ENCODE data around the gene CDH13.

The CDH13 gene

GRCh38 chr16:83682116-83682867 lies 1055.5 kb downstream of the CDH13 start:
- peak; percentile 82 for DNase-seq (ENCODE audit: low spot score)

GRCh38 chr16:83682868-83683235 lies 1056.1 kb downstream of the CDH13 start:
- DNase-seq (ENCODE audit: low spot score) = peak; percentile 84

GRCh38 chr16:83685615-83686165 lies 1058.9 kb downstream of the CDH13 start:
- no peak for DNase-seq (ENCODE audit: low spot score)

GRCh38 chr16:83686726-83687125 lies 1060.0 kb downstream of the CDH13 start:
- DNase-seq (ENCODE audit: low spot score) = no peak

- DNase-seq (ENCODE audit: low spot score) = peak; percentile 98
Observed at GRCh38 chr16:83689385-83689831, 1062.6 kb downstream of the CDH13 start.

GRCh38 chr16:83692224-83692623 lies 1065.5 kb downstream of the CDH13 start:
- no peak for DNase-seq (ENCODE audit: low spot score)

- no peak for DNase-seq (ENCODE audit: low spot score)
Observed at GRCh38 chr16:83698964-83699363, 1072.2 kb downstream of the CDH13 start.

- no peak for DNase-seq (ENCODE audit: low spot score)
Observed at GRCh38 chr16:83699817-83700216, 1073.0 kb downstream of the CDH13 start.

- no peak for DNase-seq (ENCODE audit: low spot score)
Observed at GRCh38 chr16:83700918-83701317, 1074.1 kb downstream of the CDH13 start.

- peak; percentile 58 for DNase-seq (ENCODE audit: low spot score)
Observed at GRCh38 chr16:83701494-83701893, 1074.7 kb downstream of the CDH13 start.

- peak; percentile 76 for DNase-seq (ENCODE audit: low spot score)
Observed at GRCh38 chr16:83704656-83705055, 1077.9 kb downstream of the CDH13 start.

- peak; percentile 97 for DNase-seq (ENCODE audit: low spot score)
Observed at GRCh38 chr16:83705856-83706255, 1079.1 kb downstream of the CDH13 start.

- DNase-seq (ENCODE audit: low spot score) = peak; percentile 97
Observed at GRCh38 chr16:83706394-83706793, 1079.6 kb downstream of the CDH13 start.

- no peak for DNase-seq (ENCODE audit: low spot score)
Observed at GRCh38 chr16:83711069-83711468, 1084.3 kb downstream of the CDH13 start.

- DNase-seq (ENCODE audit: low spot score) = peak; percentile 60
Observed at GRCh38 chr16:83713597-83713996, 1086.8 kb downstream of the CDH13 start.

GRCh38 chr16:83714286-83714685 lies 1087.5 kb downstream of the CDH13 start:
- peak; percentile 82 for DNase-seq (ENCODE audit: low spot score)

- no peak for DNase-seq (ENCODE audit: low spot score)
Observed at GRCh38 chr16:83715217-83715920, 1088.6 kb downstream of the CDH13 start.

GRCh38 chr16:83717308-83717707 lies 1090.5 kb downstream of the CDH13 start:
- DNase-seq (ENCODE audit: low spot score) = no peak

- peak; percentile 64 for DNase-seq (ENCODE audit: low spot score)
Observed at GRCh38 chr16:83717814-83718213, 1091.0 kb downstream of the CDH13 start.

GRCh38 chr16:83720213-83720612 lies 1093.4 kb downstream of the CDH13 start:
- DNase-seq (ENCODE audit: low spot score) = no peak

GRCh38 chr16:83720981-83721380 lies 1094.2 kb downstream of the CDH13 start:
- DNase-seq (ENCODE audit: low spot score) = peak; percentile 43

GRCh38 chr16:83721676-83722075 lies 1094.9 kb downstream of the CDH13 start:
- no peak for DNase-seq (ENCODE audit: low spot score)
